A673 (cell line): ENCODE results near the gene LRRC8A. TPM values are rescaled to one million over a fixed set of nuclear protein-coding genes. Genes with fewer than 3 reads are reported as not detected.

Experiments used
- BruUV-seq: library from RNA; stranded (reverse); fragments of 400-500 nt; replicated peaks from 2 replicates; lab custom pipeline; 2021; lab: Mats Ljungman, UMichigan
- CTCF ChIA-PET: fragments of 300-600 bp; sonication (Branson Sonifier 250); formaldehyde crosslinking; loops from one replicate; lab custom pipeline; 2022; ENCODE audit warnings: antibody characterized with exemption; lab: Charles Lee
- POLR2A ChIA-PET: fragments of 300-600 bp; sonication (Branson Sonifier 250); formaldehyde crosslinking; loops from one replicate; lab custom pipeline; 2022; ENCODE audit warnings: antibody characterized with exemption; ENCODE audit not compliant: low non-redundant PET; lab: Charles Lee
- DNase-seq: peaks from one replicate; pipeline ENCODE4 v3.0.0-alpha.2; 2015; ENCODE audit warnings: low spot score
- H3K27ac ChIP-seq: fragments of 200-600 bp; sonication (generic); 2 replicates; pipeline ENCODE4 v1.5.1; 2016; ENCODE audit warnings: mixed run types, low read depth, mild to moderate bottlenecking, mixed read lengths, antibody characterized with exemption, low read length; ENCODE audit not compliant: poor library complexity, severe bottlenecking
- H3K27me3 ChIP-seq: fragments of 200-600 bp; sonication (generic); replicated peaks from 2 replicates; pipeline ENCODE4 v1.6.1; 2017; ENCODE audit warnings: mixed run types, low read depth, mild to moderate bottlenecking, mixed read lengths, antibody characterized with exemption, low read length; ENCODE audit not compliant: insufficient read depth, poor library complexity
- H3K36me3 ChIP-seq: fragments of 200-600 bp; sonication (generic); 2 replicates; pipeline ENCODE4 v1.6.1; 2016; ENCODE audit warnings: mixed run types, mild to moderate bottlenecking, mixed read lengths, antibody characterized with exemption, low read length; ENCODE audit not compliant: insufficient read depth, poor library complexity, severe bottlenecking
- H3K4me1 ChIP-seq: fragments of 200-600 bp; sonication (generic); 2 replicates; pipeline ENCODE4 v1.6.1; 2017; ENCODE audit warnings: mixed run types, mild to moderate bottlenecking, mixed read lengths, antibody characterized with exemption, low read length; ENCODE audit not compliant: insufficient read depth, poor library complexity, severe bottlenecking
- H3K4me3 ChIP-seq: fragments of 200-600 bp; sonication (generic); 2 replicates; pipeline ENCODE4 v1.5.1; 2016; ENCODE audit warnings: low read depth, mixed run types, mild to moderate bottlenecking, mixed read lengths, low read length; ENCODE audit not compliant: poor library complexity, severe bottlenecking
- H3K9me3 ChIP-seq: fragments of 200-600 bp; sonication (generic); 2 replicates; pipeline ENCODE4 v1.6.1; 2016; ENCODE audit warnings: mixed run types, low read depth, mild to moderate bottlenecking, mixed read lengths, antibody characterized with exemption, low read length; ENCODE audit not compliant: poor library complexity, severe bottlenecking
- CTCF ChIP-seq: fragments of 300-800, 200-600 bp; sonication (generic); conservative IDR thresholded peaks from 2 replicates; pipeline ENCODE4 v1.5.1; 2017; ENCODE audit warnings: low read depth, mild to moderate bottlenecking, antibody characterized with exemption, low read length, moderate library complexity, mixed read lengths
- EZH2 ChIP-seq: fragments of 200-600 bp; sonication (generic); IDR thresholded peaks from 2 replicates; pipeline ENCODE4 v1.6.1; 2017; ENCODE audit warnings: borderline replicate concordance, low read depth, mild to moderate bottlenecking, mixed read lengths, antibody characterized with exemption, low read length; ENCODE audit not compliant: poor library complexity, severe bottlenecking
- intact Hi-C: fragments of 100-400 bp; cut with micrococcal nuclease; formaldehyde crosslinking; loops from one replicate; pipeline ENCODE4 v1.10.0; 2022; ENCODE audit not compliant: unreplicated experiment
- total RNA-seq: library from RNA; stranded (reverse); gene quantifications from 2 replicates; pipeline ENCODE4 v1.2.3, GENCODE V29; 2021

The LRRC8A gene
- total RNA-seq, 1 experiment from 2014 or later: 56.8 TPM

GRCh38 chr9:128921881-128922763 is 40.2 kb downstream of the LRRC8A start:
- Histone ChIP-seq H3K4me3 (peak overlapping the region; percentile 47), H3K4me1 (peaks cover 33% of the 10 kb centered on the region), H3K27me3 (no peaks in the 10 kb centered on the region), H3K9me3 (no peaks in the 10 kb centered on the region), H3K36me3 (peaks cover 6% of the 10 kb centered on the region), H3K27ac (peak overlapping the region; percentile 89)
- BruUV-seq: no TSS peak
- TF ChIP-seq EZH2 (no peak), CTCF (no peak)
- CTCF ChIA-PET: interaction anchor here (0.7 to 1.0 kb wide), 2 partner anchors 28 to 70 kb away, joined by 3 to 5 read pairs; no protein-coding TSS in a partner anchor
- POLR2A ChIA-PET: no interaction called here
- intact Hi-C loops: loop anchor here (5.0 kb wide), 1 partner anchor 40 kb away; the partner anchor contains the start of genes KYAT1 and LRRC8A
- peak; percentile 82 for DNase-seq

DNA sequence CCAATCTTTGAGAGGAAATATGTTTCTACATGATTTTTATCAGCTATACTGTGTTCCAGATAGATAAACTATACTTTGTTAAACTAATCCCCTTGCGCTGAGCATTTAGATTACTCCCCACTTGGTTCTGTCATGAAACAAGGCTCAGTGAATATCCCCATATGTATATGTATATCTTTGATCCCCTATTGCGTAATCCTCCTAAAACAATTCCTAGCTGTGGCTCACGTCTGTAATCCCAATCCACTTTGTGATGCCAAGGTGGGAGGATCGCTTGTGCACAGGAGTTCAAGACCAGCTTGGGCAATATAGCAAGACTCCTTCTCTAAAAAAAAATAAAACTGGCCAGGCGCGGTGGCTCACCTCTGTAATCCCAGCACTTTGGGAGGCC is 41.6 kb downstream of the LRRC8A start:
- H3K27me3 ChIP-seq: no peaks in the 10 kb centered on the region
- TF ChIP-seq CTCF: no peak
- no peak overlapping the region for H3K27ac ChIP-seq
- peaks cover 33% of the 10 kb centered on the region for H3K4me1 ChIP-seq
- no peaks in the 10 kb centered on the region for H3K9me3 ChIP-seq
- no peak overlapping the region for H3K4me3 ChIP-seq
- no peaks in the 10 kb centered on the region for H3K36me3 ChIP-seq
- no peak for DNase-seq
- intact Hi-C loops: loop anchor here (5.0 kb wide), 1 partner anchor 41 kb away; the partner anchor contains the start of genes KYAT1 and LRRC8A
- TSS peak; percentile 33 for BruUV-seq
- POLR2A ChIA-PET: no interaction called here
- CTCF ChIA-PET: no interaction called here

GRCh38 chr9:128927731-128928411 is 45.9 kb downstream of the LRRC8A start:
- BruUV-seq: no TSS peak
- H3K27ac ChIP-seq: no peak overlapping the region
- H3K27me3 ChIP-seq: no peaks in the 10 kb centered on the region
- peak; percentile 66 for DNase-seq
- TF ChIP-seq CTCF (peak; percentile 92), EZH2 (no peak)
- peaks cover 2% of the 10 kb centered on the region for H3K4me1 ChIP-seq
- H3K4me3 ChIP-seq: no peak overlapping the region
- intact Hi-C loops: loop anchor here (1.0 to 5.0 kb wide), 3 partner anchors 65 to 196 kb away; no protein-coding TSS in a partner anchor
- H3K36me3 ChIP-seq: no peaks in the 10 kb centered on the region
- CTCF ChIA-PET: interaction anchor here (0.7 to 1.1 kb wide), 4 partner anchors 50 to 110 kb away, joined by 3 to 8 read pairs (median 4); partner anchors contain the start of gene ENDOG
- no peaks in the 10 kb centered on the region for H3K9me3 ChIP-seq
- POLR2A ChIA-PET: interaction anchor here (0.7 kb wide), 1 partner anchor 94 kb away, joined by 4 read pairs; no protein-coding TSS in a partner anchor
